Activated naive CD4-positive, alpha-beta T cell treated with anti-CD3 and anti-CD28 coated beads, Interleukin-2, amount 10 ng/mL, durations not matched to agents 7 days and 5 days (primary cell): ENCODE measurements around the gene ANAPC1.
"Not testable (repeated sequence)": the region's sequence is repeated elsewhere in the genome, so short reads cannot be mapped to it uniquely, and the experiment has no call there.

Experiments
- CTCF ChIA-PET: fragments of 350-600 bp; sonication (Branson Sonifier 250); formaldehyde crosslinking; loops from one replicate; lab custom pipeline; 2021; ENCODE audit warnings: antibody characterized with exemption; lab: Charles Lee
- DNase-seq: peaks from one replicate; pipeline ENCODE4 v3.0.0-alpha.2; 2020
- H3K27ac Mint-ChIP-seq: one replicate; pipeline ENCODE4 v1.8.0; 2021; ENCODE audit warnings: mild to moderate bottlenecking, moderate library complexity, mixed read lengths
- H3K27me3 Mint-ChIP-seq: one replicate; pipeline ENCODE4 v1.8.0; 2021; ENCODE audit warnings: mild to moderate bottlenecking, mixed read lengths
- H3K36me3 Mint-ChIP-seq: one replicate; pipeline ENCODE4 v1.8.0; 2021; ENCODE audit warnings: mixed read lengths
- H3K4me1 Mint-ChIP-seq: one replicate; pipeline ENCODE4 v1.8.0; 2021; ENCODE audit warnings: mixed read lengths
- H3K4me3 Mint-ChIP-seq: one replicate; pipeline ENCODE4 v1.8.0; 2021; ENCODE audit warnings: mild to moderate bottlenecking, moderate library complexity, mixed read lengths
- H3K9me3 Mint-ChIP-seq: one replicate; pipeline ENCODE4 v1.8.0; 2021; ENCODE audit warnings: mixed read lengths

The ANAPC1 gene

DNA sequence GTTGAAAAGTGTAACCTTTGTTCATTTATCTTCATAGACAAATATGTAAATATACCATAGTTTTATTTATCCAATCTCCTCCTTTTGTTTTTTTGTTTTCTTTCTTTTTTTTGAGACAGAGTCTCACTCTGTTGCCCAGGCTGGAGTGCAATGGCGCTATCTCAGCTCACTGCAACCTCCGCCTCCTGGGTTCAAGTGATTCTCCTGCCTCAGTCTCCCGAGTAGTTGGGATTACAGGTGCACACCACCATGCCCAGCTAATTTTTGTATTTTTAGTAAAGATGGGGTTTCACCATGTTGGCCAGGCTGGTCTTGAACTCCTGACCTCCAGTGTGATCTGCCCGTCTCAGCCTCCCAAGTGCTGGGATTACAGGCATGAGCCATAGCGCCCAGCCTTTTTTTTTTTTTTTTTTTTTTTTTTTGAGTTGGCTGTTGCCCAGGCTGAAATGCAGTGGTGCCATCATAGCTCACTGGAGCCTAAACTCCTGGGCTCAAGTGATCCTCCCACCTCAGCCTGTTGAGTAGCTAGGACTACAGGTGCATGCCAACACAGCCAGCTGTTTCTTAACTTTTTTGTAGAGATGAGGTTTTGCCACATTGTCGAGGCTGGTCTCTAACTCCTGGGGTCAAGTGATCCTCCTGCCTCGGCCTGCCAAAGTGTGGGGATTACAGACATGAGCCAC lies 27.4 kb upstream of the ANAPC1 start:
- CTCF ChIA-PET: interaction anchor here (1.4 kb wide), 1 partner anchor 10 kb away, joined by 6 read pairs; no protein-coding TSS in a partner anchor
- DNase-seq, H3K9me3 Mint-ChIP-seq, H3K4me3 Mint-ChIP-seq, H3K27ac Mint-ChIP-seq, H3K27me3 Mint-ChIP-seq, H3K36me3 Mint-ChIP-seq: not testable (repeated sequence)
- H3K4me1 Mint-ChIP-seq: peaks cover 10% of the 10 kb centered on the region

DNA sequence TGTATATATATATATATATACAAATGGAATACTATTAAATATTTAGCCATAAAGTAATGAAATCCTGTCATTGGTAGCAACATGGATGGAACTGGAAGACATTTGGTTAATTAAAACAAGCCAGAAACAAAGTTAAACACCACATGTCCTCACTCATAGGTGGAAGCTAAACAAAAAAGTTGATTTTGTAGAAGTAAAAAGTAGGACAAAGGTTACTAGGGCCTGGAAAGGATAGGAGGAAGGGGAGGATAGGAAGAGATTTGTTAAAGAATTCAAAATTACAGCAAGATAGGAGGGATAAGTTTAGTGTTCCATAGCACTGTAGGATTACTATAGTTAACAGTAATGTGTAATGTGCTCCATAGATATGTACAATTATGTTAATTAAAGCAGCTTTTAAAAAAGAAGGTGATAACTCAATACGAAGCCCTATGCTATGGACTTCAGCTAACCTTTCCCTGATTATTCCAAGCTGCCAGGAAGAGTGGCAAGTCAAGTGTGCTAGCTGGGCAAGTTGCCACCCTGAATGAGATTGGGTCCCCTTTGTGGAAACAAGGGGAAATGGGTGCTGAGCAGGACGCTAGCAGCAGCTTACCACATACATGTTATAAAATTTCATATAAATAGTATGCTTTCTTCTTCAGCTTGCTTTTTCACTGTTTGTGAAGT lies 26.8 kb upstream of the ANAPC1 start:
- Mint-ChIP-seq H3K9me3 (no peaks in the 10 kb centered on the region), H3K27ac (no peak overlapping the region), H3K27me3 (peaks cover 6% of the 10 kb centered on the region), H3K36me3 (no peaks in the 10 kb centered on the region), H3K4me1 (peaks cover 16% of the 10 kb centered on the region), H3K4me3 (no peak overlapping the region)
- no peak for DNase-seq
- CTCF ChIA-PET: interaction anchor here (0.7 to 1.4 kb wide), 2 partner anchors 9 to 13 kb away, joined by 3 to 6 read pairs; no protein-coding TSS in a partner anchor

DNA sequence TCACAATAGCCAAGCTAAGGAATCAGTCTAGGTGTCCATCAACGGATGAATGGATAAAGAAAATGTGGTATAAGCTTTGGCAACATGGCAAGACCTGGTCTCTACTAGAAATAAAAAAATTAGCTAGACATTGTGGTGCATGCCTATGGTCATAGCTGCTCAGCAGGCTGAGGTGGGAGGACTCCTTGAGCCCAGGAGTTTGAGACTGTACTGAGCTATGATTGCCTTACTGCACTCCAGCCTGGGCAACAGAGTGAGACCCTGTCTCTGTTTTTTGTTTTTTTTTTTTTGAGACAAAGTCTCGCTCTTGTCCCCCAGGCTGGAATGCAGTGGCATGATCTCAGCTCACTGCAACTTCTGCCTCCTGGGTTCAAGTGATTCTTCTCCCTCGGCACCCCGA lies 26.0 kb upstream of the ANAPC1 start:
- not testable (repeated sequence) for H3K9me3 Mint-ChIP-seq, H3K27me3 Mint-ChIP-seq, H3K36me3 Mint-ChIP-seq, H3K27ac Mint-ChIP-seq, DNase-seq, H3K4me3 Mint-ChIP-seq
- CTCF ChIA-PET: interaction anchor here (0.7 to 1.4 kb wide), 2 partner anchors 9 to 14 kb away, joined by 3 to 6 read pairs; no protein-coding TSS in a partner anchor
- H3K4me1 Mint-ChIP-seq: peaks cover 16% of the 10 kb centered on the region

DNA sequence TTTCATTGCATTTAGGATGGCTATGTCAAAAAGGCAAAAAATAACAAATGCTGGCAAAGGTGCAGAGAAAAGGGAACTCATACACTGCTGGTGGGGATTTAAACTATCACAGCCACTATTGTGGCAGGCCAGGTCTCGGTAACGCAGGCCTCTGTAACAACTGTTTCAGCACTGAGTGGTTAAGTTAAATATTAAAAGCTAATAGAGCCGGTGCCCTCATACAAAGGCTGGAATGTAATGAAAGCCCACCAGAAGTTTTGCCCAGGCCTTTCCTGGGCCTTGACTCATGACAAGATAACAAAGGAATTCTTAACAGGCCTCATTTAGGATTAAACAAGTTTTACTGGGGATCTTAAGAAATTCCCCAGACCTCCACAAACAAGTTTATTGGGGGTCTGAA lies 25.1 kb upstream of the ANAPC1 start:
- Mint-ChIP-seq H3K27me3 (peaks cover 12% of the 10 kb centered on the region), H3K4me3 (no peak overlapping the region)
- CTCF ChIA-PET: no interaction called here

DNA sequence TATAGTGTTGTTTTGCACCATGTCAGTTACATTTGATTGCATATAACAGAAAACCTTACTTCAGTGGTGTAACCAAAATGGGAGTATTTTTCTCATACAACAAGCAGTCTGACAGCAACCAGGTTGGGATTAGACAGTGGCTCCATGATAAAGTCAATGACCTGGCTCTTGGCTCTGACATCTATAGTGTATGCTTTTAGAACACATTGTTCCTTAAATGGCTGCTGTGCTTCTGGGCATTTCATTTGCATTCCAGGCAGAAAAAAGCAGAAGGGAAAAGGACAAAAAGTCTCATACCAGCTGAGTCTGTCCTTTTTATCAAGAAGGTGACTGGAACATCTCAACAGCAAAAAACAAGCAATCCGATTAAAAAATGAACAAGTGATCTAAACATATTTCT lies 24.6 kb upstream of the ANAPC1 start:
- H3K36me3 Mint-ChIP-seq: no peaks in the 10 kb centered on the region
- H3K4me3 Mint-ChIP-seq: no peak overlapping the region
- peaks cover 16% of the 10 kb centered on the region for H3K4me1 Mint-ChIP-seq
- no peak overlapping the region for H3K27ac Mint-ChIP-seq
- H3K27me3 Mint-ChIP-seq: peaks cover 14% of the 10 kb centered on the region
- DNase-seq: no peak
- no peaks in the 10 kb centered on the region for H3K9me3 Mint-ChIP-seq
- CTCF ChIA-PET: no interaction called here

More for the DNA sequence above, 25.1 kb upstream of the ANAPC1 start:
- Mint-ChIP-seq H3K9me3 (no peaks in the 10 kb centered on the region), H3K4me1 (peaks cover 16% of the 10 kb centered on the region), H3K27ac (no peak overlapping the region), H3K36me3 (no peaks in the 10 kb centered on the region)
- DNase-seq: no peak

DNA sequence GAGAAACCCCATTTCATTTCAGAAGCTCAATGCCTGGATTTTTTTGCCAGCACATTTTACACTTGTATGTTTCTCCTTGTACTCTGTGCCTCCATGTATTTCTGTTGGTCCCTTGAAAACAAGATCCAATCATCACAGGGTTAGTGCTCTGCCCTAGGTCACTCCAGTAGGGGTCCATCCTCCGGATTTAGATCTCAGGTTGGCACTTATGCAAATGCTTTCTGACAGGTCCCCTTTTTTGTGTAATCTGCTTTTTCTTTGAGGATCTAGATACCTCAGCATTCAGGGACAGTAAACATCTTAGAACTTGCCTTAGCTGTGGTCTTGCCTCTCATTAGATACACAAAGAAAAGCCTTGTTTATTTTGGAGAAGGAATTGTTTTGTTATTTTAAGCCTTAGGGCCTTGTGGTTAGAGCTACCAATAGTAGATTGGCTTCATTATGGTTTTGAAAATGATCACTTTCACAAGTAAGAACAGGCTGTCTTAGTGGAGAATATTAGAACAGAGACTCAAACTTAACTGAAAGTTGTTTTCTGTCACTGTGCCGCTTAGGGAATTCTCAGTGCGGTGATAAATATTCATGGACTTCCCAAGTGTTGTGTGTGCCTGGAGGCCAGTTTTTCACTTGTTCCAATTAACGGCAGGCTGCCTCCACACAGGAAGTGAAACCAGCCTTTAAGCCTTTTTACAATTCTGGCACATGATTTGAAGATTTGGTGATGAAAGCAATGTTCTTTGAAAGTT lies 22.2 kb upstream of the ANAPC1 start:
- no peak for DNase-seq
- no peaks in the 10 kb centered on the region for H3K36me3 Mint-ChIP-seq
- H3K9me3 Mint-ChIP-seq: no peaks in the 10 kb centered on the region
- peaks cover 29% of the 10 kb centered on the region for H3K27me3 Mint-ChIP-seq
- CTCF ChIA-PET: interaction anchor here (1.0 to 1.5 kb wide), 3 partner anchors 10 to 141 kb away, joined by 3 to 4 read pairs (median 4); no protein-coding TSS in a partner anchor
- H3K4me1 Mint-ChIP-seq: peaks cover 16% of the 10 kb centered on the region
- no peak overlapping the region for H3K27ac Mint-ChIP-seq
- H3K4me3 Mint-ChIP-seq: no peak overlapping the region

DNA sequence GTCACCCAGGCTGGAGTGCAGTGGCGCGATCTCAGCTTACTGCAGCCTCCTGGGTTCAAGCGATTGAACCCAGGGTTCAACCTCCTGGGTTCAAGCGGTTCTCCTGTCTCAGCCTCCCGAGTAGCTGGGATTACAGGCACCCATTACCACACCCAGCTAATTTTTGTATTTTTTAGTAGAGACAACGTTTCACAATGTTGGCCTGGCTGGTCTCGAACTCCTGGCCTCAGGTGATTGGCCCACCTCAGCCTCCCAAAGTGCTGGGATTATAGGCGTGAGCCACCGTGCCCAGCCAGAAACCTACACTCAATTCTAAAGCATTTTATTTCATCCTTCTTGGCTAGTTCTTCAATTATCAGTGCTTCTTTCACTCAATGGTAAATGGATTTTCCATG lies 21.5 kb upstream of the ANAPC1 start:
- DNase-seq, H3K9me3 Mint-ChIP-seq, H3K36me3 Mint-ChIP-seq, H3K4me3 Mint-ChIP-seq, H3K27ac Mint-ChIP-seq: not testable (repeated sequence)
- CTCF ChIA-PET: interaction anchor here (1.5 kb wide), 1 partner anchor 9 kb away, joined by 3 read pairs; no protein-coding TSS in a partner anchor
- H3K4me1 Mint-ChIP-seq: peaks cover 16% of the 10 kb centered on the region
- H3K27me3 Mint-ChIP-seq: peaks cover 36% of the 10 kb centered on the region

DNA sequence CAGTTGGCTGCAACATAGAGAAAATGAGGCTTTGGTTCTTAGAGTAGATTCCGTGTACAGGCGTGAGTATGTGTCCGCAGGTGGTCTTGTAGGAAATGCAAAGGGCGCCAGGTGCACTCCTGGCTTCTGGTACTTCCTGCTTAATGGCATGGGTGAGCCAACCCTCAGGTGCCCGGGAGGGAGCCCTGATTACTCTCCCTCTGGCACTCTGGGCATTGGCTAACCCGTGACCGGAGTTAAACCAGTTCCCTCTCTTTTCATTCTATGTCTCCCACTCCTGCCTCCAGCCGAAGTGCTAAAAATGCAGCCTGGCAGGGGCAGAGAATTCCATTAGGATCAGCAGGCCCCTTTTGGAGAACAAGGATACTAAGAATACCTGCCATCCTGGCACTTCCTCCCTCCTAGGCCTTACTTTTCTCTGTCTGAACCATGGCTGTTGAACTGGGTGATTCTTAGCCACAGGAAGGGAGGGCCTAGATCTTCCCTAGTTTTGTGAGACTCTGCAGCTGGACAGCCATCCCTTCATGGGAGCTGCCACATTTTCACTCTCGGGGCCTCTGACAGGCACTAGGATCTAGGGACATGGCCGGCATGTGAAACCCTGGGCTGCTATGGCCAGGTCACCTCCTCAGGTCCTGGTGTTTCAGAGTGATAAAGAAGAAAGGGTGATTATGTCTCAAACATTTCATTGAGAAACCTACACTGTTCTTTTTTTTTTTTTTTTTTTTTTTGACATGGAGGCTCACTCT lies 20.9 kb upstream of the ANAPC1 start:
- Mint-ChIP-seq H3K4me3 (no peak overlapping the region), H3K36me3 (no peaks in the 10 kb centered on the region), H3K9me3 (no peaks in the 10 kb centered on the region), H3K27me3 (peaks cover 41% of the 10 kb centered on the region), H3K27ac (no peak overlapping the region), H3K4me1 (peaks cover 16% of the 10 kb centered on the region)
- CTCF ChIA-PET: interaction anchor here (1.2 to 1.5 kb wide), 2 partner anchors 9 to 143 kb away, joined by 3 read pairs; no protein-coding TSS in a partner anchor
- DNase-seq: no peak

DNA sequence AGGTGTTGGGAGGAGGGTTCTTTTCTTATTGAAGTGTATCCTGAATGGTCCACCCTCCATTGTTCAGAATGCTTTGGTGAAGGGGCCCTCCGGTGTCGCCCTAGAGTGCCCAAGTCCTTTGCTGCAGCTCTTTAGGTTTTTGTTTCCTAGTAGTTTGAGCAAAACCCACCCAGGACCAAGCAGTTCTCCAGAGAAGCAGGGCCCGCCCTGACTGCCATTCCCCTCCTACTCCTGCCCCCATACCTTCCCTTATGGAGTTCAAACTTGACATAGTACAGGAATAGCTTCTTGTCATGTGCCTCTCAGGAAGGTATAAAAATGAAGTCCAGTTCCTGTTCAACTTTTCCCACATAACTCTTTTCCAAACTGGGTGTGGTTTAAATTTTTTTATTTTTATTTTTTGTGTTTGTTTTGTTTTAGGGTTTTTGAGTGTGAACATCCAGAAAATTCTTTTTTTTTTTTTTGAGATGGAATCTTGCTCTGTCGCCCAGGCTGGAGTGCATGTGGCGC lies 20.0 kb upstream of the ANAPC1 start:
- no peaks in the 10 kb centered on the region for H3K36me3 Mint-ChIP-seq
- peaks cover 23% of the 10 kb centered on the region for H3K4me1 Mint-ChIP-seq
- H3K9me3 Mint-ChIP-seq: no peaks in the 10 kb centered on the region
- no peak overlapping the region for H3K27ac Mint-ChIP-seq
- H3K27me3 Mint-ChIP-seq: peaks cover 50% of the 10 kb centered on the region
- CTCF ChIA-PET: interaction anchor here (0.7 to 1.2 kb wide), 2 partner anchors 144 to 212 kb away, joined by 3 read pairs; no protein-coding TSS in a partner anchor
- H3K4me3 Mint-ChIP-seq: no peak overlapping the region
- no peak for DNase-seq

DNA sequence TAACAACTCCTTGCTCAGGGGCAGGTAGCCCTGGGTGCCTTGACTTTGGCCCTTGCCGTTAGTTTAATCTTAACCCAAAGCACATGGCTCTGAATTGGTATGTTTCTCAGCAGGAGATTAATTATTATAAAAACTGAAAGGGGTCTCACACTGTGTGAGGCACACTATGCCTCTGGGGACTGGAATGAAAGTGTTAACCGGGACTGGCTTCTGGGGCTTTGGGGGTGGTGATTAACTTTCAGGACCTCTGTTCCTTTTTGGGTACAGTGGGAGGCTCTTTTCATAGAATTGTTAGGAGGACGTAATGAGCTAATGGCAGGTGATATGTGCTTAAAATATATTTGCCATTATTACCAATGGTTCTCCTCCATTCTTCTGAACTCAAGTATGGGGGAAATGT lies 19.5 kb upstream of the ANAPC1 start:
- Mint-ChIP-seq H3K27me3 (peaks cover 55% of the 10 kb centered on the region), H3K4me3 (no peak overlapping the region), H3K27ac (no peak overlapping the region), H3K4me1 (peaks cover 24% of the 10 kb centered on the region), H3K9me3 (no peaks in the 10 kb centered on the region), H3K36me3 (no peaks in the 10 kb centered on the region)
- no peak for DNase-seq
- CTCF ChIA-PET: interaction anchor here (0.7 kb wide), 1 partner anchor 212 kb away, joined by 3 read pairs; no protein-coding TSS in a partner anchor

DNA sequence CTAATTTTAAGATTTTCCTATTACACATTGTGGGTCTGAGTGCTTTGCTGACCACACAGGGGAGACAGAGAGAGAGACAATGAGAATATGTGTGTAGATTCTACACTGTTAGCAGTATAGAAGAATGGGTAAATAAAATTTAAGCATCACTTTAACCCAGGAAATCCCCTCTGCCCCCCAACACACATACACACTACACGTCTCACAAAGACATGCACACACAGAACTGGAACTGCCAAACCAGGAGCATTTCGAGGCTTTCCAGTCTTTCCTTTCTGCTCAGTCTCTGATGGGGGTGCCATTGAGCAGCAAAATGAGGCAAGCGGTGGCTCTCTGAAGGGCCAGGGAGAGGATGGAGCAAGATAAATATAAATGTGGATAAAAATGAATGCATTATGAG lies 16.9 kb upstream of the ANAPC1 start:
- Mint-ChIP-seq H3K36me3 (no peaks in the 10 kb centered on the region), H3K9me3 (no peaks in the 10 kb centered on the region), H3K27me3 (peaks cover 82% of the 10 kb centered on the region), H3K4me1 (peaks cover 15% of the 10 kb centered on the region), H3K4me3 (no peak overlapping the region), H3K27ac (no peak overlapping the region)
- CTCF ChIA-PET: interaction anchor here (1.0 to 1.2 kb wide), 2 partner anchors 10 to 13 kb away, joined by 3 to 6 read pairs; no protein-coding TSS in a partner anchor
- DNase-seq: no peak

DNA sequence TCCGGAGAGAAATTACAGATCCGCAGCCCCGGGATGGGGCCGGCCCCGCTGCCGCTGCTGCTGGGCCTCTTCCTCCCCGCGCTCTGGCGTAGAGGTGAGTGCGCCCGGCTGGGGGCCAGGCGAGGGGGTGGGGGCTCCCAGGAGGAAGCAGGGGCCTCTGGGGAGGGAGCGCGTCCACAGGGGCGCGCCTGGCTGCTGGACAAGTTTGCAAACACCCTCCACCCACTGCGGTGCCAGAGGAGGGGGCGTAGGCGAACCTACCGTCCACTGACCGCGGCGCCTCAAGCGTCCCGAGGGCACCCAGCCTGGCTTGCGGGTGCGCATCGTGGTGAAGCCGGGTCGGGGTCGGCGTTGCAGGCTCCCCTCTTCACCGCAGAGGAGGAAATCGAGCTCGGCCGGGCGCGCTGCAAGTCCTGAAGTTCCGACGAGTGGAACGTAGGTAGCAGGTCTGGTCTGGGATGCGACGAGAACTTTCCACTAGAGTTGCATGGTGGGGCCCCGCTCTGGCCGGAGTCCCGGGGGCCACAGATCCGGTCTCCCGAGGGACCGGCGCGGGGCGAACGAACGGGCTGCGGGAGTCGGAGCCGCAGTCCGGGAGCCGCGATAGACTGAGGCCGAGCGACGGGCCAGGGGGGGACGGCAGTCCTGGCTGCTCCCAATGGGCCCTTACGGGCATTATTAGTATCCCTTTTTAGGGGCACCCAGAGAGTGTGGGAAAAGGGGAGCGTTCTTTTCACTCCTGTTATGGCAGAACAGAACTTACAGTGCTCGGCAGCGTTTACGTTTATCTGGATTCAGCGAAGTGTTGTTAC lies 14.9 kb upstream of the ANAPC1 start:
- Mint-ChIP-seq H3K4me3 (peak overlapping the region; percentile 58), H3K27ac (no peak overlapping the region), H3K27me3 (peaks cover 81% of the 10 kb centered on the region), H3K36me3 (no peaks in the 10 kb centered on the region), H3K4me1 (peaks cover 15% of the 10 kb centered on the region), H3K9me3 (no peaks in the 10 kb centered on the region)
- CTCF ChIA-PET: interaction anchor here (0.6 to 2.2 kb wide), 4 partner anchors 9 to 150 kb away, joined by 3 to 7 read pairs (median 4); no protein-coding TSS in a partner anchor
- DNase-seq: peak; percentile 37
